ENCODE measurements around the gene PSMF1. TPM values are rescaled to one million over a fixed set of nuclear protein-coding genes. Genes with fewer than 3 reads are reported as not detected.
A peak's percentile ranks its signal among the peaks of the same experiment; 100 is the strongest.

Gene PSMF1, protein sequence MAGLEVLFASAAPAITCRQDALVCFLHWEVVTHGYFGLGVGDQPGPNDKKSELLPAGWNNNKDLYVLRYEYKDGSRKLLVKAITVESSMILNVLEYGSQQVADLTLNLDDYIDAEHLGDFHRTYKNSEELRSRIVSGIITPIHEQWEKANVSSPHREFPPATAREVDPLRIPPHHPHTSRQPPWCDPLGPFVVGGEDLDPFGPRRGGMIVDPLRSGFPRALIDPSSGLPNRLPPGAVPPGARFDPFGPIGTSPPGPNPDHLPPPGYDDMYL
- total RNA-seq, result 10 to 100 TPM; 43.6 to 90.6 TPM
- 100 to 1,000 TPM in 1 of 2 donors, 10 to 100 TPM in 1; 77.0 to 126 TPM for polyA plus RNA-seq

- peak within 1 kb of the TSS; percentile 80 to 99 (median 97) for H3K4me3 ChIP-seq (ENCODE audit: low read depth in 1 of 3, low read length in 3 of 3)
- WGBS, result under 1% methylated on average over 62 of the region's 62 CpGs
- H3K9me3 ChIP-seq (ENCODE audit: control insufficient read depth in 4 of 4, low read length in 3 of 4), result no peaks in the 10 kb centered on the region
- H3K36me3 ChIP-seq (ENCODE audit: control insufficient read depth in 4 of 4, insufficient read depth in 3 of 4, low read depth in 1 of 4, low read length in 3 of 4), result no peaks in the 10 kb centered on the region
- DNase-seq (ENCODE audit: low spot score), result peak; percentile 97
- TF ChIP-seq MAX (IDR thresholded peaks at IDR 0.05), result no peak
- TF ChIP-seq GABPA (IDR thresholded peaks at IDR 0.05 in 1 of 2, conservative IDR thresholded peaks at IDR 0.05 in 1 of 2), result peak; percentile 91 to 97
- peak; percentile 97 for TF ChIP-seq YY1 (IDR thresholded peaks at IDR 0.05)
- no peak for TF ChIP-seq HNF4G (IDR thresholded peaks at IDR 0.05)
- TF ChIP-seq CTCF (IDR thresholded peaks at IDR 0.05; ENCODE audit: low read depth, low read length, missing input control), result peak; percentile 15
- TF ChIP-seq FOXA2 (IDR thresholded peaks at IDR 0.05), result no peak
- TF ChIP-seq, protein P1, sequence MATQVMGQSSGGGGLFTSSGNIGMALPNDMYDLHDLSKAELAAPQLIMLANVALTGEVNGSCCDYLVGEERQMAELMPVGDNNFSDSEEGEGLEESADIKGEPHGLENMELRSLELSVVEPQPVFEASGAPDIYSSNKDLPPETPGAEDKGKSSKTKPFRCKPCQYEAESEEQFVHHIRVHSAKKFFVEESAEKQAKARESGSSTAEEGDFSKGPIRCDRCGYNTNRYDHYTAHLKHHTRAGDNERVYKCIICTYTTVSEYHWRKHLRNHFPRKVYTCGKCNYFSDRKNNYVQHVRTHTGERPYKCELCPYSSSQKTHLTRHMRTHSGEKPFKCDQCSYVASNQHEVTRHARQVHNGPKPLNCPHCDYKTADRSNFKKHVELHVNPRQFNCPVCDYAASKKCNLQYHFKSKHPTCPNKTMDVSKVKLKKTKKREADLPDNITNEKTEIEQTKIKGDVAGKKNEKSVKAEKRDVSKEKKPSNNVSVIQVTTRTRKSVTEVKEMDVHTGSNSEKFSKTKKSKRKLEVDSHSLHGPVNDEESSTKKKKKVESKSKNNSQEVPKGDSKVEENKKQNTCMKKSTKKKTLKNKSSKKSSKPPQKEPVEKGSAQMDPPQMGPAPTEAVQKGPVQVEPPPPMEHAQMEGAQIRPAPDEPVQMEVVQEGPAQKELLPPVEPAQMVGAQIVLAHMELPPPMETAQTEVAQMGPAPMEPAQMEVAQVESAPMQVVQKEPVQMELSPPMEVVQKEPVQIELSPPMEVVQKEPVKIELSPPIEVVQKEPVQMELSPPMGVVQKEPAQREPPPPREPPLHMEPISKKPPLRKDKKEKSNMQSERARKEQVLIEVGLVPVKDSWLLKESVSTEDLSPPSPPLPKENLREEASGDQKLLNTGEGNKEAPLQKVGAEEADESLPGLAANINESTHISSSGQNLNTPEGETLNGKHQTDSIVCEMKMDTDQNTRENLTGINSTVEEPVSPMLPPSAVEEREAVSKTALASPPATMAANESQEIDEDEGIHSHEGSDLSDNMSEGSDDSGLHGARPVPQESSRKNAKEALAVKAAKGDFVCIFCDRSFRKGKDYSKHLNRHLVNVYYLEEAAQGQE (IDR thresholded peaks at IDR 0.05), result peak; percentile 78
- peak; percentile 65 for TF ChIP-seq TAF1 (conservative IDR thresholded peaks at IDR 0.05)
- no peak for TF ChIP-seq ATF3 (IDR thresholded peaks at IDR 0.05)
- no peak for TF ChIP-seq FOXA1 (IDR thresholded peaks at IDR 0.05)
- TF ChIP-seq SP1 (IDR thresholded peaks at IDR 0.05), result peak; percentile 76
- TF ChIP-seq RXRA (IDR thresholded peaks at IDR 0.05), result peak; percentile 38 to 48
- peak; percentile 40 to 55 for TF ChIP-seq RAD21 (IDR thresholded peaks at IDR 0.05)
- TF ChIP-seq NR2F2 (IDR thresholded peaks at IDR 0.05), result peak; percentile 41
- TF ChIP-seq HNF4A (conservative IDR thresholded peaks at IDR 0.05), result no peak
- TF ChIP-seq EGR1 (IDR thresholded peaks at IDR 0.05; ENCODE audit: low read depth in 2 of 2), result peak; percentile 40 to 55
- TF ChIP-seq JUND (IDR thresholded peaks at IDR 0.05), result no peak
- TF ChIP-seq, protein P2, sequence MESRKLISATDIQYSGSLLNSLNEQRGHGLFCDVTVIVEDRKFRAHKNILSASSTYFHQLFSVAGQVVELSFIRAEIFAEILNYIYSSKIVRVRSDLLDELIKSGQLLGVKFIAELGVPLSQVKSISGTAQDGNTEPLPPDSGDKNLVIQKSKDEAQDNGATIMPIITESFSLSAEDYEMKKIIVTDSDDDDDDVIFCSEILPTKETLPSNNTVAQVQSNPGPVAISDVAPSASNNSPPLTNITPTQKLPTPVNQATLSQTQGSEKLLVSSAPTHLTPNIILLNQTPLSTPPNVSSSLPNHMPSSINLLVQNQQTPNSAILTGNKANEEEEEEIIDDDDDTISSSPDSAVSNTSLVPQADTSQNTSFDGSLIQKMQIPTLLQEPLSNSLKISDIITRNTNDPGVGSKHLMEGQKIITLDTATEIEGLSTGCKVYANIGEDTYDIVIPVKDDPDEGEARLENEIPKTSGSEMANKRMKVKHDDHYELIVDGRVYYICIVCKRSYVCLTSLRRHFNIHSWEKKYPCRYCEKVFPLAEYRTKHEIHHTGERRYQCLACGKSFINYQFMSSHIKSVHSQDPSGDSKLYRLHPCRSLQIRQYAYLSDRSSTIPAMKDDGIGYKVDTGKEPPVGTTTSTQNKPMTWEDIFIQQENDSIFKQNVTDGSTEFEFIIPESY (IDR thresholded peaks at IDR 0.05), result peak; percentile 26
- H3K27me3 ChIP-seq (ENCODE audit: control insufficient read depth in 4 of 4, insufficient read depth in 4 of 4, low read length in 3 of 4), result no peaks in the 10 kb centered on the region
- peak within 1 kb of the TSS; percentile 93 to 98 for H3K9ac ChIP-seq (ENCODE audit: low read depth in 1 of 2, low read length in 2 of 2)
- H3K27ac ChIP-seq (ENCODE audit: low read depth in 1 of 2, low read length in 2 of 2), result peak within 1 kb of the TSS; percentile 96
- H3K4me1 ChIP-seq (ENCODE audit: control insufficient read depth in 4 of 4, insufficient read depth in 4 of 4, low read length in 3 of 4), result peaks cover 17 to 46% (median 34%) of the 10 kb centered on the region in 4 donors
These were observed at the start of gene PSMF1 for GRCh38 chr20:1118336-1119127. Gene PSMF1 (plus strand): TSS chr20:1118602. CDS start chr20:1118774, 172 bp downstream.
